Measurements from ENCODE around the gene VSIG4. TPM values are rescaled to one million over a fixed set of nuclear protein-coding genes. Genes with fewer than 3 reads are reported as not detected.
"Not testable (repeated sequence)": the region's sequence is repeated elsewhere in the genome, so short reads cannot be mapped to it uniquely, and the experiment has no call there.

The VSIG4 gene
- total RNA-seq, 1 experiment from 2014 or later, result 0.10 TPM

GRCh38 chrX:66057019-66057418, 17.1 kb upstream of the VSIG4 start:
- H3K36me3 ChIP-seq (ENCODE audit: control insufficient read depth, insufficient read depth, low read length); POLR2A ChIA-PET; intact Hi-C loops (cut with micrococcal nuclease; ENCODE audit: unreplicated experiment); CTCF ChIA-PET; BruUV-seq (replicated peaks); H3K27ac ChIP-seq (ENCODE audit: low read length); H3K4me3 ChIP-seq (ENCODE audit: low read depth in 2 of 2, low read length in 2 of 2); DNase-seq (ENCODE audit: low read depth, low spot score); ATAC-seq; H3K27me3 ChIP-seq (ENCODE audit: control insufficient read depth, insufficient read depth, low read length); H3K9me3 ChIP-seq (ENCODE audit: control insufficient read depth, insufficient read depth, low read depth, low read length); in situ Hi-C loops (cut with HindIII; ENCODE audit: low pct_unique_long_range_greater_than_20kb, low sequenced_read_pairs); H3K4me1 ChIP-seq (ENCODE audit: control insufficient read depth, insufficient read depth, low read length): not testable (repeated sequence)

- POLR2A ChIA-PET, result no interaction called here
- Histone ChIP-seq H3K4me1 (ENCODE audit: control insufficient read depth, insufficient read depth, low read length) (no peaks in the 10 kb centered on the region), H3K36me3 (ENCODE audit: control insufficient read depth, insufficient read depth, low read length) (no peaks in the 10 kb centered on the region), H3K27me3 (ENCODE audit: control insufficient read depth, insufficient read depth, low read length) (no peaks in the 10 kb centered on the region), H3K4me3 (ENCODE audit: low read depth in 2 of 2, low read length in 2 of 2) (no peak overlapping the region), H3K9me3 (ENCODE audit: control insufficient read depth, insufficient read depth, low read depth, low read length) (no peaks in the 10 kb centered on the region), H3K27ac (ENCODE audit: low read length) (no peak overlapping the region)
- in situ Hi-C loops (cut with HindIII; ENCODE audit: low pct_unique_long_range_greater_than_20kb, low sequenced_read_pairs), result no loop called here
- no peak for ATAC-seq
- no peak for DNase-seq (ENCODE audit: low read depth, low spot score)
- BruUV-seq (replicated peaks), result no TSS peak
- CTCF ChIA-PET, result no interaction called here
- TF ChIP-seq CTCF (IDR thresholded peaks at IDR 0.05) (no peak), TCF7L2 (IDR thresholded peaks at IDR 0.05; ENCODE audit: low read depth, low read length) (no peak), SIN3A (IDR thresholded peaks at IDR 0.05; ENCODE audit: borderline replicate concordance, insufficient read depth, low read depth, low read length) (no peak), REST (IDR thresholded peaks at IDR 0.05; ENCODE audit: insufficient read depth in 1 of 2, low read depth in 2 of 2, low read length in 1 of 2) (no peak), POLR2AphosphoS5 (IDR thresholded peaks at IDR 0.05; ENCODE audit: low read depth, low read length) (no peak)
- intact Hi-C loops (cut with micrococcal nuclease; ENCODE audit: unreplicated experiment), result no loop called here
These were observed 15.1 kb upstream of the VSIG4 start for GRCh38 chrX:66054978-66055377.

- POLR2A ChIA-PET, result no interaction called here
- intact Hi-C loops (cut with micrococcal nuclease; ENCODE audit: unreplicated experiment), result no loop called here
- Histone ChIP-seq H3K27me3 (ENCODE audit: control insufficient read depth, insufficient read depth, low read length) (no peaks in the 10 kb centered on the region), H3K9me3 (ENCODE audit: control insufficient read depth, insufficient read depth, low read depth, low read length) (no peaks in the 10 kb centered on the region), H3K4me1 (ENCODE audit: control insufficient read depth, insufficient read depth, low read length) (no peaks in the 10 kb centered on the region), H3K27ac (ENCODE audit: low read length) (no peak overlapping the region), H3K36me3 (ENCODE audit: control insufficient read depth, insufficient read depth, low read length) (no peaks in the 10 kb centered on the region), H3K4me3 (ENCODE audit: low read depth in 2 of 2, low read length in 2 of 2) (no peak overlapping the region)
- DNase-seq (ENCODE audit: low read depth, low spot score) (no peak), ATAC-seq (no peak)
- TF ChIP-seq SIN3A (IDR thresholded peaks at IDR 0.05; ENCODE audit: borderline replicate concordance, insufficient read depth, low read depth, low read length) (no peak), TCF7L2 (IDR thresholded peaks at IDR 0.05; ENCODE audit: low read depth, low read length) (no peak), POLR2AphosphoS5 (IDR thresholded peaks at IDR 0.05; ENCODE audit: low read depth, low read length) (no peak), REST (IDR thresholded peaks at IDR 0.05; ENCODE audit: insufficient read depth in 1 of 2, low read depth in 2 of 2, low read length in 1 of 2) (no peak), CTCF (IDR thresholded peaks at IDR 0.05) (no peak)
- BruUV-seq (replicated peaks), result no TSS peak
- in situ Hi-C loops (cut with HindIII; ENCODE audit: low pct_unique_long_range_greater_than_20kb, low sequenced_read_pairs), result no loop called here
- CTCF ChIA-PET, result no interaction called here
These were observed 13.5 kb upstream of the VSIG4 start for GRCh38 chrX:66053414-66053813.

Measured in Panc1 (cell line).